Measurements from ENCODE around the gene NRIP3. TPM values are rescaled to one million over a fixed set of nuclear protein-coding genes. Genes with fewer than 3 reads are reported as not detected.

Gene NRIP3
- total and polyA plus RNA-seq, 9 of the 15 experiments (the other 6 are each of a cell fraction or from before 2014, with no cell fraction given), result 4.4 to 18.7 (median 11.6) TPM

DNA sequence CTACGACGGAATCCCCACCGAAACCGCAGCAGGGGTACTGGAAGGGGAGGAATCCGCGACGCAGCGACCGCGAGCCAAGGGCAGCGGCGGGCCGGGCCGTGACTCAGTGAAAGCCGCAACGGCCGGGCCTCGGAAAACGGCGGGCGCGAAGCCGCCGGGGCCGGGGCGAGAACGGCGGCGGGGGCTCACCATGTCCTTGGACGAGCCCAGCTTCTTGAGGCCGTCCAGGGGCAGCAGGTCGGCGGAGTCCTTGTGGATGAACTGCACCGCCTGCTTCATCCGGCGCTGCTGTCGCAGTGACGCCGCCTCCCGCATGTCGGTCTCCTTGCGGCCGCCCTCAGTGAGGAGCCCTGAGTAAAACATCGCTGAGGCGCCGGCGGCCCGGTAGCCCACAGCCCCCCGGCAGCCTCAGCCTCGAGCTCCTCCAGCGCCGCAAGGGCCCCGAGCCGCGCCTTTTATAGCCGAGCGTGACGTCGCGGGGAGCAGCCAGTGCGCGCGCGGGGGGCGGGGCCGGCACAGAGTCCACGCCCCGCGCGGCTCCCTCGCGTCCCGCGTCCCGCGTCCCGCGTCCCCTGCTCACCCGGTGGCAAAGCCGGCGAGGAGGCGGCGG is at the start of gene NRIP3 (continued):
- TF ChIP-seq HMG20A (CRISPR knock-in tag; conservative IDR thresholded peaks at IDR 0.05) (no peak), CTBP1 (IDR thresholded peaks at IDR 0.05; ENCODE audit: borderline replicate concordance) (peak; percentile 68; the same call in 1 of the 2 replicates), TEAD1 (CRISPR knock-in tag; IDR thresholded peaks at IDR 0.05) (peak; percentile 13 to 64; a peak in 1 of 4 replicates), GABPB1 (CRISPR knock-in tag; IDR thresholded peaks at IDR 0.05) (peak; percentile 73), NR2F6 (CRISPR knock-in tag; IDR thresholded peaks at IDR 0.05) (no peak), SP1 (CRISPR knock-in tag; IDR thresholded peaks at IDR 0.05) (peak; percentile 60)
- TF ChIP-seq, protein P1, sequence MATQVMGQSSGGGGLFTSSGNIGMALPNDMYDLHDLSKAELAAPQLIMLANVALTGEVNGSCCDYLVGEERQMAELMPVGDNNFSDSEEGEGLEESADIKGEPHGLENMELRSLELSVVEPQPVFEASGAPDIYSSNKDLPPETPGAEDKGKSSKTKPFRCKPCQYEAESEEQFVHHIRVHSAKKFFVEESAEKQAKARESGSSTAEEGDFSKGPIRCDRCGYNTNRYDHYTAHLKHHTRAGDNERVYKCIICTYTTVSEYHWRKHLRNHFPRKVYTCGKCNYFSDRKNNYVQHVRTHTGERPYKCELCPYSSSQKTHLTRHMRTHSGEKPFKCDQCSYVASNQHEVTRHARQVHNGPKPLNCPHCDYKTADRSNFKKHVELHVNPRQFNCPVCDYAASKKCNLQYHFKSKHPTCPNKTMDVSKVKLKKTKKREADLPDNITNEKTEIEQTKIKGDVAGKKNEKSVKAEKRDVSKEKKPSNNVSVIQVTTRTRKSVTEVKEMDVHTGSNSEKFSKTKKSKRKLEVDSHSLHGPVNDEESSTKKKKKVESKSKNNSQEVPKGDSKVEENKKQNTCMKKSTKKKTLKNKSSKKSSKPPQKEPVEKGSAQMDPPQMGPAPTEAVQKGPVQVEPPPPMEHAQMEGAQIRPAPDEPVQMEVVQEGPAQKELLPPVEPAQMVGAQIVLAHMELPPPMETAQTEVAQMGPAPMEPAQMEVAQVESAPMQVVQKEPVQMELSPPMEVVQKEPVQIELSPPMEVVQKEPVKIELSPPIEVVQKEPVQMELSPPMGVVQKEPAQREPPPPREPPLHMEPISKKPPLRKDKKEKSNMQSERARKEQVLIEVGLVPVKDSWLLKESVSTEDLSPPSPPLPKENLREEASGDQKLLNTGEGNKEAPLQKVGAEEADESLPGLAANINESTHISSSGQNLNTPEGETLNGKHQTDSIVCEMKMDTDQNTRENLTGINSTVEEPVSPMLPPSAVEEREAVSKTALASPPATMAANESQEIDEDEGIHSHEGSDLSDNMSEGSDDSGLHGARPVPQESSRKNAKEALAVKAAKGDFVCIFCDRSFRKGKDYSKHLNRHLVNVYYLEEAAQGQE (IDR thresholded peaks at IDR 0.05; ENCODE audit: borderline replicate concordance), result no peak
- TF ChIP-seq, protein P1 (CRISPR knock-in tag; IDR thresholded peaks at IDR 0.05; ENCODE audit: low read depth), result peak; percentile 70; the same call in 1 of the 2 replicates
- TF ChIP-seq, protein P2, sequence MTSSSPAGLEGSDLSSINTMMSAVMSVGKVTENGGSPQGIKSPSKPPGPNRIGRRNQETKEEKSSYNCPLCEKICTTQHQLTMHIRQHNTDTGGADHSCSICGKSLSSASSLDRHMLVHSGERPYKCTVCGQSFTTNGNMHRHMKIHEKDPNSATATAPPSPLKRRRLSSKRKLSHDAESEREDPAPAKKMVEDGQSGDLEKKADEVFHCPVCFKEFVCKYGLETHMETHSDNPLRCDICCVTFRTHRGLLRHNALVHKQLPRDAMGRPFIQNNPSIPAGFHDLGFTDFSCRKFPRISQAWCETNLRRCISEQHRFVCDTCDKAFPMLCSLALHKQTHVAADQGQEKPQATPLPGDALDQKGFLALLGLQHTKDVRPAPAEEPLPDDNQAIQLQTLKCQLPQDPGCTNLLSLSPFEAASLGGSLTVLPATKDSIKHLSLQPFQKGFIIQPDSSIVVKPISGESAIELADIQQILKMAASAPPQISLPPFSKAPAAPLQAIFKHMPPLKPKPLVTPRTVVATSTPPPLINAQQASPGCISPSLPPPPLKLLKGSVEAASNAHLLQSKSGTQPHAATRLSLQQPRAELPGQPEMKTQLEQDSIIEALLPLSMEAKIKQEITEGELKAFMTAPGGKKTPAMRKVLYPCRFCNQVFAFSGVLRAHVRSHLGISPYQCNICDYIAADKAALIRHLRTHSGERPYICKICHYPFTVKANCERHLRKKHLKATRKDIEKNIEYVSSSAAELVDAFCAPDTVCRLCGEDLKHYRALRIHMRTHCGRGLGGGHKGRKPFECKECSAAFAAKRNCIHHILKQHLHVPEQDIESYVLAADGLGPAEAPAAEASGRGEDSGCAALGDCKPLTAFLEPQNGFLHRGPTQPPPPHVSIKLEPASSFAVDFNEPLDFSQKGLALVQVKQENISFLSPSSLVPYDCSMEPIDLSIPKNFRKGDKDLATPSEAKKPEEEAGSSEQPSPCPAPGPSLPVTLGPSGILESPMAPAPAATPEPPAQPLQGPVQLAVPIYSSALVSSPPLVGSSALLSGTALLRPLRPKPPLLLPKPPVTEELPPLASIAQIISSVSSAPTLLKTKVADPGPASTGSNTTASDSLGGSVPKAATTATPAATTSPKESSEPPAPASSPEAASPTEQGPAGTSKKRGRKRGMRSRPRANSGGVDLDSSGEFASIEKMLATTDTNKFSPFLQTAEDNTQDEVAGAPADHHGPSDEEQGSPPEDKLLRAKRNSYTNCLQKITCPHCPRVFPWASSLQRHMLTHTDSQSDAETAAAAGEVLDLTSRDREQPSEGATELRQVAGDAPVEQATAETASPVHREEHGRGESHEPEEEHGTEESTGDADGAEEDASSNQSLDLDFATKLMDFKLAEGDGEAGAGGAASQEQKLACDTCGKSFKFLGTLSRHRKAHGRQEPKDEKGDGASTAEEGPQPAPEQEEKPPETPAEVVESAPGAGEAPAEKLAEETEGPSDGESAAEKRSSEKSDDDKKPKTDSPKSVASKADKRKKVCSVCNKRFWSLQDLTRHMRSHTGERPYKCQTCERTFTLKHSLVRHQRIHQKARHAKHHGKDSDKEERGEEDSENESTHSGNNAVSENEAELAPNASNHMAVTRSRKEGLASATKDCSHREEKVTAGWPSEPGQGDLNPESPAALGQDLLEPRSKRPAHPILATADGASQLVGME (CRISPR knock-in tag; IDR thresholded peaks at IDR 0.05), result no peak
- TF ChIP-seq, protein P3, sequence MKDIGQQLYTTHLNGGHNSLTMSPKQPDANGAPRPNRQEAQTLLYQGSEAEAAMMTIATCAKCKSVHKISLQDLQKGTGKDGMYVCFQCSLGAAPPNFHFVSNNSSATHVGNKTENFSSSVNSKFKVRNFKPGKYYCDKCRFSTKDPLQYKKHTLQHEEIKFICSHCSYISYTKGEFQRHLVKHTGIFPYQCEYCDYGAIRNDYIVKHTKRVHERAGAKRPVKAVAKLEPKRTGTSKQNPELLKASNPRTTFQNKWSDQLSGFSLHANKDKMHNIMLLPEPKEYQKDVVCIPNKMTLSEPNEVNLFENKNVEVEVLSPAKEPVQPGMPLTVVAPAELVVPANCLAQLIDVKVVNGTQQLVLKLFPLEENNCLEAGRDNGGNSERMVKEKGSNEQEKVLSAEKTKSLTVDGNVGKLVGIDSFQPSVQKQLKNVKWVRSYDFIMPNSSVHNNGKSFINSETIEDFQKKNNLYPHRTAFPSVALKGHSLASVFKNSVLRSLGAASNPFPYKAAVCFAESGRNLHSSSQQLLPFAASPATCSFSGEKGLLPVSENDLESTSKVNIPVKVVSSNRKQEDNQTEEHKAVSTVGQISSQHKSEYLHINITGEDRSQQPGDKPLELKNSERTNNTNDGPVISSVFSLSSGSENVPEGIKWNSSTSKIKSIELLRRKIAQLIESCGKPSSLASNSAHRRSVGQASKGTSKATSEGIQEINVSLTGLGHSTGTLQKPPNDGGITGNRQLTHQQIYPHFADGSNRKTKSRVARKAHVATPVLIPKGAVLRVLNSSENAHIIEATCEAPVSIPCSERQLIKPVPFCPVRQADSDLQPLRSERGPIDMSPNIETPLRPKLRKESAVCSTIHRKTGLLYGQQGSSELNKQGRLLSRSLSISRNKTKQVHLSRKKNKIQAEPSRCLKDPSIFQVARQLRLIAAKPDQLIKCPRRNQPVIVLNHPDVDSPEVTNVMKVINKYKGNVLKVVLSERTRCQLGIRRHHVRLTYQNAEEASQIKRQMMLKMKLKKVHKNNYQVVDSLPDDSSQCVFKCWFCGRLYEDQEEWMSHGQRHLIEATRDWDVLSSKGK (CRISPR knock-in tag; IDR thresholded peaks at IDR 0.05), result no peak

All from K562 (cell line).